ENCODE measurements around the gene SPATA19. TPM values are rescaled to one million over a fixed set of nuclear protein-coding genes. Genes with fewer than 3 reads are reported as not detected.

The SPATA19 gene
- total RNA-seq, 1 donor from 2014 or later = not detected

GRCh38 chr11:133825666-133826065 is 19.6 kb downstream of the SPATA19 start:
- DNase-seq (ENCODE audit: low read depth) (no peak), FAIRE-seq (no peak)
- Histone ChIP-seq H3K27me3 (ENCODE audit: control insufficient read depth, insufficient read depth, low read length) (no peaks in the 10 kb centered on the region), H3K36me3 (ENCODE audit: control insufficient read depth, insufficient read depth, low read length) (no peaks in the 10 kb centered on the region), H3K4me3 (ENCODE audit: low read depth, low read length) (no peak overlapping the region)
- TF ChIP-seq CTCF (IDR thresholded peaks at IDR 0.05; ENCODE audit: insufficient read depth, low read length, severe bottlenecking) = no peak

GRCh38 chr11:133825156-133825555 is 20.2 kb downstream of the SPATA19 start:
- H3K27me3 ChIP-seq (ENCODE audit: control insufficient read depth, insufficient read depth, low read length) = no peaks in the 10 kb centered on the region
- FAIRE-seq = no peak
- no peak overlapping the region for H3K4me3 ChIP-seq (ENCODE audit: low read depth, low read length)
- no peak for DNase-seq (ENCODE audit: low read depth)
- no peak for TF ChIP-seq CTCF (IDR thresholded peaks at IDR 0.05; ENCODE audit: insufficient read depth, low read length, severe bottlenecking)
- H3K36me3 ChIP-seq (ENCODE audit: control insufficient read depth, insufficient read depth, low read length) = no peaks in the 10 kb centered on the region

GRCh38 chr11:133824593-133824992 is 20.7 kb downstream of the SPATA19 start:
- FAIRE-seq (no peak), DNase-seq (ENCODE audit: low read depth) (no peak)
- no peaks in the 10 kb centered on the region for H3K27me3 ChIP-seq (ENCODE audit: control insufficient read depth, insufficient read depth, low read length)
- H3K36me3 ChIP-seq (ENCODE audit: control insufficient read depth, insufficient read depth, low read length) = no peaks in the 10 kb centered on the region
- no peak for TF ChIP-seq CTCF (IDR thresholded peaks at IDR 0.05; ENCODE audit: insufficient read depth, low read length, severe bottlenecking)
- H3K4me3 ChIP-seq (ENCODE audit: low read depth, low read length) = no peak overlapping the region

- Histone ChIP-seq H3K36me3 (ENCODE audit: control insufficient read depth, insufficient read depth, low read length) (no peaks in the 10 kb centered on the region), H3K27me3 (ENCODE audit: control insufficient read depth, insufficient read depth, low read length) (no peaks in the 10 kb centered on the region), H3K4me3 (ENCODE audit: low read depth, low read length) (no peak overlapping the region)
- no peak for TF ChIP-seq CTCF (IDR thresholded peaks at IDR 0.05; ENCODE audit: insufficient read depth, low read length, severe bottlenecking)
- DNase-seq (ENCODE audit: low read depth) (no peak), FAIRE-seq (no peak)
These were observed 21.7 kb downstream of the SPATA19 start for GRCh38 chr11:133823614-133824013.

- DNase-seq (ENCODE audit: low read depth) (no peak), FAIRE-seq (no peak)
- no peak for TF ChIP-seq CTCF (IDR thresholded peaks at IDR 0.05; ENCODE audit: insufficient read depth, low read length, severe bottlenecking)
- no peaks in the 10 kb centered on the region for H3K36me3 ChIP-seq (ENCODE audit: control insufficient read depth, insufficient read depth, low read length)
- H3K4me3 ChIP-seq (ENCODE audit: low read depth, low read length) = no peak overlapping the region
- no peaks in the 10 kb centered on the region for H3K27me3 ChIP-seq (ENCODE audit: control insufficient read depth, insufficient read depth, low read length)
These were observed 22.1 kb downstream of the SPATA19 start for GRCh38 chr11:133823211-133823610.

GRCh38 chr11:133821776-133822175 is 23.5 kb downstream of the SPATA19 start:
- TF ChIP-seq CTCF (IDR thresholded peaks at IDR 0.05; ENCODE audit: insufficient read depth, low read length, severe bottlenecking) = peak; percentile 47
- DNase-seq (ENCODE audit: low read depth) (peak; percentile 23), FAIRE-seq (no peak)
- Histone ChIP-seq H3K4me3 (ENCODE audit: low read depth, low read length) (no peak overlapping the region), H3K27me3 (ENCODE audit: control insufficient read depth, insufficient read depth, low read length) (no peaks in the 10 kb centered on the region), H3K36me3 (ENCODE audit: control insufficient read depth, insufficient read depth, low read length) (no peaks in the 10 kb centered on the region)

All from bronchial epithelial cell (primary cell).